Adrenal gland (tissue), 12 donors: ENCODE data around the gene IQSEC1. TPM values are rescaled to one million over a fixed set of nuclear protein-coding genes. Genes with fewer than 3 reads are reported as not detected.

Experiments
- DNase-seq, 7 donors: peaks; one replicate each; pipeline ENCODE4 v3.0.0-alpha.2; 2019 to 2020
- H3K27ac ChIP-seq, 5 donors: fragments of 200-600 bp; sonication (generic) in 4 of 5; 1 replicate in 3 of 5; 2 replicates in 2 of 5; pipeline versions ENCODE4 v1.5.1 to v1.8.0; 2016 to 2020; ENCODE audit warnings: mild to moderate bottlenecking in 1 of 5
- H3K27me3 ChIP-seq: fragments of 200-600 bp; 2 replicates; pipeline ENCODE4 v1.8.0; 2021
- H3K36me3 ChIP-seq, 2 donors: fragments of 200-600 bp; replicated peaks in 1 of 2; 1 replicate in 1 of 2; 2 replicates in 1 of 2; pipeline versions ENCODE4 v1.5.1 to v1.8.0; 2018 to 2022
- H3K4me1 ChIP-seq, 2 donors: fragments of 200-600 bp; replicated peaks in 1 of 2; 1 replicate in 1 of 2; 2 replicates in 1 of 2; pipeline versions ENCODE4 v1.5.1 to v1.8.0; 2018 to 2021
- H3K4me3 ChIP-seq, 4 donors: fragments of 200-600 bp; sonication (generic) in 3 of 4; one replicate each; pipeline ENCODE4 v1.5.1; 2016 to 2018
- H3K9me3 ChIP-seq, 3 donors: fragments of 200-600 bp; sonication (generic) in 1 of 3; replicated peaks in 1 of 3; 1 replicate in 2 of 3; 2 replicates in 1 of 3; pipeline versions ENCODE4 v1.5.1 to v1.8.0; 2016 to 2021
- POLR2A ChIP-seq, 2 donors: fragments of 450-650 bp; IDR thresholded peaks; one replicate each; pipeline ENCODE4 v1.6.1; 2017; ENCODE audit warnings: antibody characterized with exemption in 2 of 2, mild to moderate bottlenecking in 2 of 2, moderate library complexity in 1 of 2
- WGBS, 4 donors: extraction: QIAGEN DNeasy Blood & Tissue Kit in 2 of 4; methylation state at CpG; one replicate each; pipeline versions ENCODE4 v1.1.5 to v1.1.7; 2013 to 2017; 5-methylcytosine and 5-hydroxymethylcytosine counted together
- intact Hi-C, 2 donors: fragments of 100-400 bp; cut with DNase I; formaldehyde crosslinking; loops; one replicate each; pipeline versions ENCODE4 v1.14.1 to v1.15.0; 2022 to 2023
- polyA plus RNA-seq, 3 donors: library from polyadenylated mRNA; stranded (reverse); fragments of 200-250 nt in 2 of 3; fragments of 350-450 nt in 1 of 3; fragmentation: Illumina TruSeq in 1 of 3; extraction: RNeasy Lipid Tissue Mini Kit (QIAGEN cat#74804) in 1 of 3; gene quantifications; one replicate each; pipeline ENCODE4 v1.2.3, GENCODE V29; 2013 to 2014
- total RNA-seq, 9 donors: library from RNA; depleted of rRNA in 4 of 9; stranded (reverse); fragments of >200 nt in 4 of 9; fragments of 120-200 nt in 1 of 9; fragmentation: NEBNext Ultra II Directional in 1 of 9; extraction: Animal tissue kit (Norgen Biotek cat#: 25700) in 1 of 9; gene quantifications; one replicate each; pipeline versions ENCODE4 v1.1.0 to v1.2.4, GENCODE V29; 2013 to 2023
- TF ChIP-seq, protein P1 (sequence below), 6 experiments: fragments of 450-650 bp in 4 of 6; fragments of 200-600 bp in 2 of 6; sonication (generic) in 1 of 6; IDR thresholded peaks; 1 replicate in 5 of 6; 2 replicates in 1 of 6; pipeline versions ENCODE4 v1.5.1 to v1.8.0; 2016 to 2021; ENCODE audit warnings: antibody characterized with exemption in 6 of 6, mild to moderate bottlenecking in 2 of 6, moderate library complexity in 1 of 6
- donor health status: healthy with polysubstance abuse.
- donor health status: Bipolar disorder and iron deficiency.
- donor health status: DM: yes; HTN: yes; CAD: no.
- donor health status: DM: no; HTN: no; CAD: no.
- donor health status: DM: no; HTN: no; CAD: no.
- donor health status: DM: yes; HTN: yes; CAD: no.

Gene IQSEC1
- total and polyA plus RNA-seq, 12 donors: 24.4 to 133 (median 94.2) TPM

- TF ChIP-seq, protein P1, sequence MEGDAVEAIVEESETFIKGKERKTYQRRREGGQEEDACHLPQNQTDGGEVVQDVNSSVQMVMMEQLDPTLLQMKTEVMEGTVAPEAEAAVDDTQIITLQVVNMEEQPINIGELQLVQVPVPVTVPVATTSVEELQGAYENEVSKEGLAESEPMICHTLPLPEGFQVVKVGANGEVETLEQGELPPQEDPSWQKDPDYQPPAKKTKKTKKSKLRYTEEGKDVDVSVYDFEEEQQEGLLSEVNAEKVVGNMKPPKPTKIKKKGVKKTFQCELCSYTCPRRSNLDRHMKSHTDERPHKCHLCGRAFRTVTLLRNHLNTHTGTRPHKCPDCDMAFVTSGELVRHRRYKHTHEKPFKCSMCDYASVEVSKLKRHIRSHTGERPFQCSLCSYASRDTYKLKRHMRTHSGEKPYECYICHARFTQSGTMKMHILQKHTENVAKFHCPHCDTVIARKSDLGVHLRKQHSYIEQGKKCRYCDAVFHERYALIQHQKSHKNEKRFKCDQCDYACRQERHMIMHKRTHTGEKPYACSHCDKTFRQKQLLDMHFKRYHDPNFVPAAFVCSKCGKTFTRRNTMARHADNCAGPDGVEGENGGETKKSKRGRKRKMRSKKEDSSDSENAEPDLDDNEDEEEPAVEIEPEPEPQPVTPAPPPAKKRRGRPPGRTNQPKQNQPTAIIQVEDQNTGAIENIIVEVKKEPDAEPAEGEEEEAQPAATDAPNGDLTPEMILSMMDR (IDR thresholded peaks at IDR 0.05): no peak
- TF ChIP-seq POLR2A (IDR thresholded peaks at IDR 0.05): no peak
- 64 to 83% (median 77%) methylated on average over 4 to 6 of the region's 6 CpGs for WGBS, 4 donors
- H3K27me3 ChIP-seq: no peaks in the 10 kb centered on the region
- H3K9me3 ChIP-seq: no peaks in the 10 kb centered on the region
- DNase-seq: no peak
- intact Hi-C loops: no loop called here
- peak overlapping the region in 4 of 5 donors; percentile 54 to 97 (median 94) for H3K27ac ChIP-seq
- H3K4me3 ChIP-seq: peak overlapping the region in 1 of 4 donors; percentile 22
- H3K4me1 ChIP-seq: peaks cover 50 to 81% of the 10 kb centered on the region in 2 donors
- H3K36me3 ChIP-seq: no peaks in the 10 kb centered on the region
These were observed 58.4 kb downstream of the IQSEC1 start for GRCh38 chr3:13014755-13015285.

DNA sequence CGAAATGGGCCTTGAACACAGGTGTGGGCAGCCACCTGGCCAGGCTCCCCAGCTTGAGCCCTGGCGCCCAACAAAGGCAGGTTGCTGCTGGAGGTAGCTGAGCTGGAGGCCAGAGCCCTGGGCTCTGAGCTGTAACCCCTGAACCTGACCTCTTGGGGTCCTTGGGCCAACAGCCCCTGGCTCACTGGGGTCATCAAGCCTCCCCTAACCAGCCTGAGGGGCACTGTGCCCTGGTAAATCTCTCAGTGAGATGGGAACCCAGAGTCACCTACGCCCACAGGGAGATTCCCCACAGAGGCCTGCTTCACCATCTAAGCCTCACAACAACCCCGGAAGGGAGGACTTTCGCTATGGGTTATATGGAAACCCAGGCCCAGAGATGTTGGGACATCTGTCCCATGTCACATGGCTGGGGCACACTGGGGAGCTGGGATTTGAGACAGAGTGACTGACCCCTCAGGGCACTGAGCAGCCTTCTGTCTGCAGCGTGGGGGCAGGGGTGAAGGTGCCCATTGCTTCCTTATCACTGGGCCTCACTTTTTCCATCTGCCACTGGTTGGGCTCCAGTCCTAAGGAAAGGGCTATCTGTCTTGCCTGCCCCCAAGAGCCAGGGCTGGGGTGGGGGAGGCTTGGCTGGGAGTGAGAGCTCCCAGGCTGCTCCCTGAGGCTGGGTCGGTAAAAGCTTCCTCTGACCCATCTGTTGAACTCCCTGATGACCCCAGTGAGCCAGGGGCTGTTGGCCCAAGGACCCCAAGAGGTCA lies 59.1 kb downstream of the IQSEC1 start:
- 61 to 83% (median 78%) methylated on average over 3 to 7 of the region's 7 CpGs for WGBS, 4 donors
- Histone ChIP-seq H3K4me3 (peak overlapping the region in 1 of 4 donors; percentile 22), H3K9me3 (no peaks in the 10 kb centered on the region), H3K36me3 (no peaks in the 10 kb centered on the region), H3K27ac (peak overlapping the region in 3 of 5 donors; percentile 93 to 97 (median 94)), H3K27me3 (no peaks in the 10 kb centered on the region), H3K4me1 (peaks cover 45 to 84% of the 10 kb centered on the region in 2 donors)
- peak in 1 of 7 donors; percentile 34 for DNase-seq
- intact Hi-C loops: no loop called here
- TF ChIP-seq, protein P1 (IDR thresholded peaks at IDR 0.05): no peak
- TF ChIP-seq POLR2A (IDR thresholded peaks at IDR 0.05): no peak

GRCh38 chr3:13013566-13013965 lies 59.7 kb downstream of the IQSEC1 start:
- intact Hi-C loops: no loop called here
- TF ChIP-seq, protein P1 (IDR thresholded peaks at IDR 0.05): no peak
- TF ChIP-seq POLR2A (IDR thresholded peaks at IDR 0.05): no peak
- Histone ChIP-seq H3K27ac (peak overlapping the region in 3 of 5 donors; percentile 73 to 97 (median 93)), H3K27me3 (no peaks in the 10 kb centered on the region), H3K36me3 (no peaks in the 10 kb centered on the region), H3K4me1 (peaks cover 51 to 84% of the 10 kb centered on the region in 2 donors), H3K4me3 (no peak overlapping the region), H3K9me3 (no peaks in the 10 kb centered on the region)
- 95 to 100% (median 97%) methylated on average over 3 of the region's 3 CpGs for WGBS, 4 donors
- no peak for DNase-seq

DNA sequence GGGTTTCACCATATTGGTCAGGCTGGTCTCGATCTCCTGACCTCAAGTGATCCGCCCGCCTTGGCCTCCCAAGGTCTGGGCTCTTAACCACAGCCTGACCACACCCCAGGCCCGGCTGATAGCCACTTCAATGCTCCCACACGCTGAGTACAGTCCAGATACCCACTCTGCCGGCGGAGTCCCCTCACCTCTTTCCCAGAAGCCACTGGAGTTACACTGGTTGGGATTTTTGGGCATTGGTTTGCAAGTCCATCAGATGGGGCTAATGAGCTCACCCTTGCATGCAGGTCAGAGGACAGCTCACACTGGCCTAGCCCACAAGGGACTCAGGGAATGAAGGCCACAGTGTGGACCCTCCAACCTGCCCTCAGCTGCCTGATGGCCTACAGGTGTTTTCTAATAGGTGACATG lies 60.1 kb downstream of the IQSEC1 start:
- TF ChIP-seq, protein P1 (IDR thresholded peaks at IDR 0.05): no peak
- TF ChIP-seq POLR2A (IDR thresholded peaks at IDR 0.05): no peak
- peak overlapping the region in 4 of 5 donors; percentile 37 to 97 (median 83) for H3K27ac ChIP-seq
- no peaks in the 10 kb centered on the region for H3K36me3 ChIP-seq
- H3K4me1 ChIP-seq: peaks cover 47 to 82% of the 10 kb centered on the region in 2 donors
- intact Hi-C loops: no loop called here
- DNase-seq: peak in 1 of 7 donors; percentile 29
- 67 to 77% (median 72%) methylated on average over 3 to 7 of the region's 7 CpGs for WGBS, 4 donors
- no peaks in the 10 kb centered on the region for H3K27me3 ChIP-seq
- H3K9me3 ChIP-seq: no peaks in the 10 kb centered on the region
- no peak overlapping the region for H3K4me3 ChIP-seq
